Posterior cingulate gyrus (tissue), 11 donors: ENCODE results near the gene AKT3.
A peak's percentile ranks its signal among the peaks of the same experiment; 100 is the strongest.
"Not testable (repeated sequence)": the region's sequence is repeated elsewhere in the genome, so short reads cannot be mapped to it uniquely, and the experiment has no call there.

Experiments
- DNase-seq, 10 donors: peaks; one replicate each; pipeline versions ENCODE4 v3.0.0 to v3.0.0-alpha.2; 2020 to 2021; ENCODE audit warnings: mixed read lengths in 3 of 10
- intact Hi-C: fragments of 100-400 bp; cut with DNase I; formaldehyde crosslinking; loops from one replicate; pipeline ENCODE4 v1.15.1; 2023

AKT3 gene

DNA sequence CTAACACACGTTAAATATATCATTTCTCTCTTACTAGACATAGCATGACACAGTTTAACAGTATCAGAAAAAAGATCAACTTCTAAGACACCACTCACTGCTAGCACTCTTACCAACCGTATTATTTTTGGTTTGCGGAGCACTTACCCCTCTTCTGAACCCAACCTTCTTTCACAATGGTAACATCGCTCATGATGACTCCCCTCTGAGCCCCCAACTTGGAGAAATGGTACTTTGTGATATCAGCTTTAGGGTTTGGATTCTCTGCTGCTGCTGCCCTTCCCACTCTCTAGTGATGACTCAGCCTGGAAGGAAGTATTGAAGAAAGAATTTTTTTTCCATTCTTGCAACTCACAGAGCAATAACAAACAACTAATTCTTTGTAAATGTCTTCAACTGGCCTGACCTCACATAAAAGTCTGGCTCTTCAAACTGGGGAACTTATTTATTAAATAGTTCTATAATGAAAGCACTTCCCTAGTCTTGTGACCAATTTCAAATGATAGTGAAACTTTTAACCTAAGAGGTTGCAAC is 7.0 kb downstream of the AKT3 start:
- no peak for DNase-seq
- intact Hi-C loops: no loop called here

DNA sequence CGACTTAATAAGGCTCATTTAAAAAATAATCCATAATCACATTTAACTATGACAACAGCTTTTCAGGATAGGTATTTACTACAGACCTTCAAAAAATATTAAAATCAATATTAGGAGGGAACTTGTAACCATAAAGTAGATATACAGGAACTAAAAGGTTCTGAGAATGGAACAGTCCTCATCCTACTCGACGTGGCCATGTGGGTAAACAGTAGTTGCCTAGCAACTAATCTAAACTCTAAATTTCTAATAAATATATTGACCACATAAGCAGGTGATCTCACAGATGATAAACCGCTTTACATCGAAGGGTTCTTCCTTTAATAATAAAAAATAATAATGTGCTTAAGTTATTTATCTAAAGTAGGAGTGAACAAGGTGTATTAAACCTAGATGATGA is 7.9 kb downstream of the AKT3 start:
- DNase-seq: no peak
- intact Hi-C loops: no loop called here

DNA sequence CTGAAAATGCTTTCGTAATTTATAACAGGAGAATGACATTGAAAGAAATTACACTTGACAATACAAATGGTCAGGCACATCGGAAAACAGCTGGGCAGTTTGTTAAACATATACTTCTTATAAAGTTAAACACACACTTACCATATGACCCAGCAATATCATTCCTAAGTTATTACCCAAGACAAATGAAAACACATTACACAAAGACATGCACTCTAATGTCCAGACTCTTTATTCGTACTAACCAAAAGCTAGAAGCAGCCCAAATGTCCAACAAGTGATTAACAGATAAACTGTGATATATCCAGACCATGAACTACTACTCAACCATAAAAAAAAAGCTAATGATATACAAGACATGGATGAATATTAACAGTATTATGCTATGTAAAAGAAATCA is 8.5 kb downstream of the AKT3 start:
- DNase-seq: no peak
- intact Hi-C loops: no loop called here

DNA sequence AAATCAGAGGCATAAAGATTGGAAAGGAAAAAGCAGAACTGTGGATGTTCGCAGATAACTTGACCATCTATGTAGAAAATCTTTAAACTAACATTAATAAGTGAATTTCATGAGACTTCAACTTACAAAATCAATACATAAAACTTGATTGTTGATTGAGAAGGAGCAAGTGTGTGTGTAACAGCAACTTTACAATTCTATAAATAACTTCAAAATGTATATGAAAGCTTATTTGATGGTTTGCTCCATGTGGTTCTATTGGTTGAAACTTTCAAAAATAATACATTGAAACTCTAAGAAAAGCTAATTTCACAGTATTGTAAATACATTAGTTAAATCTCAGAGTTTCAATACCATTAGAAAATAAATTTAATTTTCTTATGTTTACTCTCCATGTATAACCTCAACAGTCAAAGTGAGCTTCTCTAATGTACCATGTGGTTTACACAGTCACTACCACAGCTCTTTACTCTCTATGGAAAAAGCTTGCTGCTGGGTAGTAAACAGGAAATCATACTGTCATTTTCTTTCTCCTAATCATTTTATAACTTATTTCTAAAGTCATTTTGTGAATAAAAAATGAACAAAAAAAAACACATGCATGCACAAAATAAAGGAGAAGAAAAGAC is 12.0 kb downstream of the AKT3 start:
- DNase-seq: no peak
- intact Hi-C loops: no loop called here

DNA sequence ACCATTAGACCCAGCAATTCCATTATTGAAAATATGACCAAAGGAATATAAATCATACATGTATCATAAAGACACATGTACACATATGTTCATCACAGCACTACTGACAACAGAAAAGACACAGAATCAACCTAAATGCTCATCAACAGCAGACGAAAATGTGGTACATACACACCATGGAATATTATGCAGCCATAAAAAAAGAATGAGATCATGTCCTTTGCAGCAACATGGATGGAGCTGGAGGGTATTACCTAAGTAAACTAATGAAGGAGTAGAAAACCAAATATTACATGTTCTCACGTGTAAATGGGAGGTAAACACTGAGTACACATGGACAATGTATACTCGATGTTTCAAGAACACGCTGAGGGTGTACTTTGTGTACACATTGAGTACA is 15.9 kb downstream of the AKT3 start:
- intact Hi-C loops: no loop called here
- DNase-seq: no peak

DNA sequence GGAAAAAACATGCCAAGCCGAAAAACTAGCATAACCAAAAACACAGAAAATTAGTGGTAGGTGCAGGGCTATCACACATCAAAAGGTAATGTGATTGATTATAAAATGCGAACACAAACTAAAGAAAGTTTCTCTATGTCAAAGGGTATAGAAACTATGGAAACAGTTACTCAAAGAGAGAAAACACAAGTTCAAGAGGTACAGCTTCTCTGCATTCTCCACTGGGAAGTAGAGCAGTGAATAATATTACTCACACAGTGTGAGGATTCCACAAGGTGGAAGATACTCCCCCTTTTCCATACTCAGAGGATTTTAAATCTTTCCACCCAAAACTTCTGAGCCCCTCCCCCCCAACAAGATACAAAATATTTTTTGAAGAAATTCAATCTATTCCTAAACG is 18.6 kb downstream of the AKT3 start:
- intact Hi-C loops: no loop called here
- no peak for DNase-seq

DNA sequence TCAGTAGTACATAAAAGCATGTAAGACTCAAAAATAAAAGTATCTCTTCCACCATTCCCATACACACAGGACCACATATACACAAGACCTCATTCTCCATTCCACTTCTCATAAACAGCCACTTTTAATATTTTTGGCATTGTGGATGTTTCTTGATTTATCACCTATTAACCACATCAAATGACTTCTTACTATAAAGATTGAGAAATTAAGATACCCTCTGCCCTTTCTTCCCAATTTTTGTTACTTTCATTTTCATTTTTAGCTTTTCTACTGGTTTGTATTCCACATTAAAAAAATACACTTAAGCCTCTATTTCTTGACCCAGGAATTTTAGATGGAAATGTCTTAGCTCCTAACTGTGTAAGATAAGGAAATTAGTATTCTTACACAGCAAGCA is 22.8 kb downstream of the AKT3 start:
- intact Hi-C loops: no loop called here
- no peak for DNase-seq

DNA sequence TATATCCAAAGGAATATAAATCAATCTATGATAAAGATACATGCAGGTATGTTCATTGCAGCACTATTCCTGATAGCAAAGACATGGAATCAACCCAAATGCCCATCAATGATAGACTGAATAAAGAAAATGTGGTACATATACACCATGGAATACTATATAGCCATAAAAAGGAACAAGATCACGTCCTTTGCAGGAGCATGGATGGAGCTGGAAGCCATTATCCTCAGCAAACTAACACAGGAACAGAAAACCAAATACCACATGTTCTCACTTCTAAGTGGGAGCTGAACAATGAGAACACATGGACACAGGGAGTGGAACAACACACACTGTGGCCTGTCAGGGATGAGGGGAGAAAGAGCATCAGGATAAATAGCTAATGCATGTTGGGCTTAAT is 25.1 kb downstream of the AKT3 start:
- DNase-seq, intact Hi-C loops: not testable (repeated sequence)

DNA sequence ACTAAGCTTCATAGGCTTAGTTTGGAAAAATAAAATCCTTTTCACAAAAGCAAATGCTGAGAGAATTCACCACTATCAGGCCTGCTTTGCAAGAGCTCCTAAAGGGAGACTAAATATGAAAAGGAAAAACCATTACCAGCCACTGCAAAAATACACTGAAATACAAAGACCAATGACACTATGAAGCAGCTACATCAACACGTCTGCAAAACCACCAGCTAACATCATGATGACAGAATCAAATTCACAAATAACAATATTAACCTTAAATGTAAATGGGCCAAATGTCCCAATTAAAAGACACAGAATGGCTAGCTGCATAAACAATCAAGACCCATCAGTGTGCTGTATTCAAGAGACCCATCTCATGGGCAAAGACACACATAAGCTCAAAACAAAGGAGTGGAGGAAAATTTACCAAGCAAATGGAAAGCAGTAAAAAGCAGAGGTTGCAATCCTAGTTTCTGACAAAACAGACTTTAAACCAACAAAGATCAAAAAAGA is 28.8 kb downstream of the AKT3 start:
- intact Hi-C loops: no loop called here
- DNase-seq: no peak

DNA sequence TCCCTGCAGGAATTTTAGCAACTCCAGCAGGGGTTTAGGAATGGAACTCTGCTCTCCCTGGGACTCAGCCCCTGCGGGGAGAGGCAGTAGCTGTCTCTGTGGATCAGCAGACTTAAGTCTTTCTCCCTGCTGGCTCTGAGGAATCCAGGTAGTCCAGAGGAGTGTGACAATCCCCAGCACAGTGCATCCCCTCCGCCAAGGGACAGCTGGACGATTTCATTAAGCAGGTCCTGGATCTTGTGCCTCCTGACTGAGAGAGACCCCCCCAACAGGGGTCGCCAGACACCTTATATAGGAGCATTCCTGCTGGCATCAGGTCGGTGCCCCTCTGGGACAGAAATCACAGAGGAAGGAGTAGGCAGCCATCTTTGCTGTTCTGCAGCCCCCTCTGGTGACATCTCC is 30.6 kb downstream of the AKT3 start:
- intact Hi-C loops: no loop called here
- no peak for DNase-seq

DNA sequence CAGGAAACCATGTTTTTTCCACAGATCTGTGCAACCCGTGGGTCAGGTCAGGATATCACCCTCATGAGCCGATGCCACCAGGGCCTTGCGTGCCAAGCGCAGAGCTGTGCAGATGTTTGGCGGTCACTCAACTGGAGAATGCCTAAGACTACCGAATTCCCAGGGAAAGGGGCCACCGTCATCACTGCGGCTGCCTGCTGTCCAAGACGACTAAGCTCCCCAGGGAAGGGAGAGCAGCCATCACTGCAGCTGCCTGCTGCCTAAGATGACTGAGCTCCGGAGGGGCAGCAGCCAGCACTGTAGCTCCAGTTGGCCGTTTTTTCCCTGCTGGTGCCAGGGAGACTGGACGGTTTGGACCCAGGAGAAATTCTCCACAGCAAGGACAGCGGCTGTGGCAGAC is 31.1 kb downstream of the AKT3 start:
- intact Hi-C loops: no loop called here
- DNase-seq: peak in 1 of 10 donors; percentile 74

DNA sequence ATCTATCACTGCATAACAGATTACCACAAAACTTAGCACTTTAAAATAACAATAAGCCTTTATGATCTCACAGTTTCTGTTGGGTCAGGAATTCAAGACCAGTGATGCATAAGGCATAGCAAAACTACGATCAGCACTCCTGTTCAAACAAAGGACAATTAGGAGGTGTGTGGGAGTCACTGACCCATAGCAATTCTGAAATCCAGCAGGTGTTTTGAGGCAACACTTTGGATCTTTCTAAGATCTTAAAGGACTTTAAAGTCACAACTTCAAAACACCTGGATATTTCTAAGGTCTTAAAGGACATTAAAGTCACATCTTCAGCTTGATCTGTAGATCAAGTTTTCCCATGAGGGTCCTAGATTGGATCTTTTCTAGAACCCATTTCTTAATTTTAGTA is 35.3 kb downstream of the AKT3 start:
- DNase-seq: no peak
- intact Hi-C loops: no loop called here

DNA sequence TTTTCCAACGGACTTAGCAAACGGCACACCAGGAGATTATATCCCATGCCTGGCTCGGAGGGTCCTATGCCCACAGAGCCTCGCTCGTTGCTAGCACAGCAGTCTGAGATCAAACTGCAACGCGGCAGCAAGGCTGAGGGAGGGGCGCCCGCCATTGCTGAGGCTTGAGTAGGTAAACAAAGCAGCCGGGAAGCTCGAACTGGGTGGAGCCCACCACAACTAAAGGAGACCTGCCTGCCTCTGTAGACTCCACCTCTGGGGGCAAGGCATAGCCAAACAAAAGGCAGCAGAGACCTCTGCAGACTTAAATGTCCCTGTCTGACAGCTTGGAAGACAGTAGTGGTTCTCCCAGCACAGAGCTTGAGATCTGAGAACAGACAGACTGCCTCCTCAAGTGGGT is 42.7 kb downstream of the AKT3 start:
- intact Hi-C loops, DNase-seq: not testable (repeated sequence)

DNA sequence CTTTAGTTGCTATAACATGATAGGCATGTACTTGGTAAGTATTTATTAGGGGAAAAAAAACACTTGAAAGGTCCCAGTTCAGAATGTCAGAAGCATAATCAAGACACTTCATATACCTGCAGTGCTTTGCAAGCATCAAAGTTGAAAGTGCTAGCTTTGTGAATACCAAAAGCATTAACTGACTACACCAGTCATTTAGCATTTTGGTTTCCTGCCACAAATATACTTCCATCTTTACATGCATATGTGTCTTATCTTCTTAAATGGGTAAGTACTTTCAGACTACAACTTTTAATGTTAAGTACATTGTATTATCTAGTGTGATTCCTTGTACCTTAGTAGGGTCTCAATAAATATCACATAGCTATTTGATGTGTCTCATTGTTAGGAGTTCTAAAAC is 43.7 kb downstream of the AKT3 start:
- intact Hi-C loops: no loop called here
- DNase-seq: no peak

DNA sequence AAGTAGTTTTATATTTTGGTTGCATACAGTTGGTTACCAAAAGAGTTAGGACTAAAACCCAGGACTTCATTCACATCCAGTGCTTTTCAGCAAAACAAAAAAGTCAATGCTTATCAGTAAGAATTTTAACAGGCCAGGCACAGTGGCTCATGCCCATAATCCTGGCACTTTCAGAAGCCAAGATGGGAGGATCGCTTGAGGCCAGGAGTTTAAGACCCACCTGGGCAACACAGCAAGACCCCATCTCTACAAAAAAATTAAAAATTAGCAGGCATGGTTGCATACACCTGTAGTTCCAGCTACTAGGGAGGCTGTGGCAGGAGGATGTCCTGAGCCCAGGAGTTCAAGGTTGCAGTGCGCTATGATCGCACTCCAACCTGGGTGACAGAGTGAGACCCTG is 47.3 kb downstream of the AKT3 start:
- intact Hi-C loops: no loop called here
- DNase-seq: no peak

DNA sequence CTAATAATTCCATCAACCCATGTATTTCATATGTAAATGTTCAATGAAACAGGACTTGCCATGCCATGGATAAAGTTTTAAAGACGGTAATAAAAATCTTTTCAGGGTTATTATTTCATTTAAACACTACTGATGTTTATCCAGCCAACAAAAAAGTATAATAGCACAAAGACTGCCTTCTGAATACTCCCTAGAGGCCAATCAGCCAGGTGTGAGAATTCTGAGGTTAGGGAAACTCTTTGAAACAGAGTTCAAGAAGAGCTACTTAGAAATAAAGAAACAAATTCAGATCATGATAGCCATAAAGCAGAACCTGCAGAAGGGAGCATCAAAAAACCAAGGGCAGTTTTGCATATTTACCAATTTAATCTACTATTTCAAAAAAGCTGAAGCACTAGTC is 48.7 kb downstream of the AKT3 start:
- intact Hi-C loops: no loop called here

DNA sequence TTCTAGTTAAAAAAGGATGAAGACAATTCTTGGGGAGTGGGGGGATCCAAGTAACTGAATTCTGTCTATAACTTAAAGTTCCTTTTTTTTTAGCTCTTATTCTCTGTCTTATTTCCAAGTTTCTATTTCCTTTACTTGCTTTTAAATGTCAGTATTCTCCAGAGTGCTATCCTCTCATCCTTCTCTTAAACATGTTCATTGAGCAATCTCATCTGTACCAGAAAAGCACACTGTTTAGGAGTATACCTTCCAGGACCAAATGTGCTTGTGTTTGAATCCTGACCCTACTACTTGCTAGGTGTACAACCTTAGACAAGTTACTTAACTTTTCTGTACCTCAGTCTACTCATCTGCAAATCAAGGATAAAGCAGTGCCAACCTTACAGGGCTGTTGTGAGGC is 50.1 kb downstream of the AKT3 start:
- intact Hi-C loops: no loop called here
- no peak for DNase-seq

More for the DNA sequence above, 48.7 kb downstream of the AKT3 start:
- no peak for DNase-seq

DNA sequence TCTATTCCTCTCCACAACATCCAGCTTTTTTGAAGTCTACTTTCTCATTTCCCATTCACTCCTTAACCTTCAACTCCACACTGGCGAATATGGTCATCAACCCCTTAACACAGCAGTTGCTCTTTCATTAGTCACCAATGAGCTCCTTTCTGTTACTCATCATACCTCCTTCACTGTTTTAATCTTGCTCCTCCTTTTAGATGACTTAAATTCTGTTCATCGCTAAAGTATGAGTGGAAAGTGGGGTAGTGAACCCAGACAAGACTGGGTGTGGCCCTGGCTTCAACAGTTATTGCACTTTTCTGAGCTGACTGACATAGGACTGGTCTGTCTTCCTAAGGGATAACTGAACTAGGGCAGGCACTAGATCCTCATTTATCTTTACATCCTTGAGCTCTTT is 51.3 kb downstream of the AKT3 start:
- DNase-seq: no peak
- intact Hi-C loops: no loop called here

DNA sequence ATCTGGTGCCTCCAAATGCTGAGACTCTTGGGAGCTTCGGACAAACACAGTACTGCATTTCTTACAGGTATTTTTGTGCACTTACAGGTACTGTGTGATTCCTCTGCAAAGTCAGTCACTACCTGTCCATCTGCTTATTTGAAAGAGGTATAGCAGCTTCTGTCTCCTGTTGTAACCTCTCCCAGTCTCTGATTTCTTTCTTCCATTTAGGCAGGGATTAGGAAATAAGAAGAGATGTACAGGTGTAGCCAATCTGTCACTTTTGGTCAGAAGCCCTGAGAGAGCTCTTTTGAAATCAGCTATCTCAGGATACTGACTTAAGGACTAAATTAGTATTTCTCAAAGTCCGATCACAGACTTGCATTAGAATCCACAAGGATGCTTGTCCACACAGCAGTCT is 54.0 kb downstream of the AKT3 start:
- no peak for DNase-seq
- intact Hi-C loops: no loop called here

DNA sequence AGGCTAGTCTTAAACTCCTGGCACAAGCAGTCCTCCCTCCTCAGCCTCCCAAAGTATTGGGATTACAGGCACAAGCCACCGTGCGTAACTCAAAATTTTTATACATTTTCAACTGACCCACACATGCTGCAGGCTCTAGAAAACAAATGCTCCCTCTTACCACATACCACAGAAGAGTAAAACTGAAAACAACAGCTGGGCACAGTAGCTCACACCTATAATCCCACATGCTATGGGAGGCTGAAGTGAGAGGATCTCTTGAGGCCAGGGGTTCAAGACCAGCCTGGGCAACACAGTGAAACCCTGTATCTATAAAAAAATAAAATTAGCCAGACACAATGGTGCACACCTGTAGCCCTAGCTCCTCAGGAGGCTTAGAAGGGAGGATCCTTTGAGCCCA is 56.7 kb downstream of the AKT3 start:
- intact Hi-C loops: no loop called here
- no peak for DNase-seq

DNA sequence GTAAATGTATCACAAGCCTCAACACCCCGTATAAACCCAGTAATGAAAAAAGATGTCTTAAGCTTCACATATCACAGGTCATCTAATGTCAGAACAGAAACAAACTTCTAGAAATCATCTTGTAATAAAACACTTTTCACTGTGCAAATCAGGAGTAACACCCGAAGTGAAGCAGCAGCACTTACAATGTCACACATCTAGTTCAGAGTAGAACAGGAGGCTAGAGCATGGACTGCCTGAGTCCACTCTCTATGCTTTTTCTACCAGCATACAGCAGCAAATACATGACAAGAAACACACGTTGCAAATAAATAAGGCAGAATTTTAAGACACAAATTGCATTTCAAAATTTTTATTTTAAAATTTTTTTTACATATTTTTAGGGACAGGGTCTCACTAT is 57.2 kb downstream of the AKT3 start:
- DNase-seq: no peak
- intact Hi-C loops: no loop called here

DNA sequence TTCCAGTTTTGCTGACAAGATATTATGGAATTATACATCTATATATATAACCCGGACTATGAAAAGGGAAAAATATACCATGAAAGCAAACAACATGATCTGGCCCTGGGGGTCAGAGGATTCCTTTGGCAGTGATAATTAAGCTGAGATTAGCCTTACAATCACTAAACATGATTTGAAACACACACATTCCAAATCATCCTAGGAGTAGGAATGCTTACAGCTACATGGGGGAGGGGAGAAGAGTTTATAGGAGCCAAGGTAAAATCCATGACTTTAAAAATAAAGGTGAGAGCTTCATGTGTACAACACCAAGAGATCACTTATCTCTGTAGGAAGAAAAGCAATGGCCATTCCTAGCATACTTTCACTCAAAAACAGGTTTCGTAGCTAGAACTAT is 57.6 kb downstream of the AKT3 start:
- no peak for DNase-seq
- intact Hi-C loops: no loop called here
